ENCODE results near the gene IQCN. TPM values are rescaled to one million over a fixed set of nuclear protein-coding genes. Genes with fewer than 3 reads are reported as not detected.

IQCN gene
- total RNA-seq, 2 experiments from 2014 or later = 18.1 to 18.7 TPM

- ChIA-PET CTCF (interaction anchor here (1.9 kb wide), 1 partner anchor 55 kb away, joined by 5 read pairs; no protein-coding TSS in a partner anchor), POLR2A (interaction anchor here (0.6 to 1.4 kb wide), 8 partner anchors 20 to 99 kb away, joined by 3 to 6 read pairs (median 4); partner anchors contain the start of genes JUND, LSM4, MPV17L2 and PIK3R2)
- Mint-ChIP-seq H3K4me3 (peak overlapping the region; percentile 81), H3K4me1 (ENCODE audit: low read depth) (peaks cover 22% of the 10 kb centered on the region), H3K27me3 (peaks cover 69% of the 10 kb centered on the region), H3K27ac (no peak overlapping the region), H3K9me3 (no peaks in the 10 kb centered on the region), H3K36me3 (ENCODE audit: low read depth) (no peaks in the 10 kb centered on the region)
- TF ChIP-seq CTCF (IDR thresholded peaks at IDR 0.05) = no peak
- intact Hi-C loops (cut with DNase I, micrococcal nuclease) = no loop called here
- H3K27me3 ChIP-seq (ENCODE audit: control insufficient read depth in 1 of 2, insufficient read depth in 2 of 2, low read length in 2 of 2) = peaks cover 53 to 58% of the 10 kb centered on the region in 2 experiments
- no peak overlapping the region for H3K27ac ChIP-seq (ENCODE audit: low read depth in 1 of 2, low read length in 2 of 2)
- peaks cover 0 to 34% of the 10 kb centered on the region in 2 experiments for H3K9me3 ChIP-seq (ENCODE audit: control insufficient read depth in 1 of 2, insufficient read depth in 1 of 2, low read length in 2 of 2)
- ATAC-seq (ENCODE audit: poor library complexity) (peak; percentile 18), DNase-seq (peak in 3 of 14 experiments; percentile 18 to 55 (median 47))
- no peaks in the 10 kb centered on the region for H3K36me3 ChIP-seq (ENCODE audit: insufficient read depth, low read length)
- peak overlapping the region; percentile 40 for H3K4me3 ChIP-seq (ENCODE audit: low read length)
- H3K4me1 ChIP-seq (ENCODE audit: insufficient read depth, low read length) = peaks cover 29% of the 10 kb centered on the region
These were observed 50.3 kb downstream of the IQCN start for GRCh38 chr19:18223860-18224524.

GRCh38 chr19:18221815-18222725 is 52.2 kb downstream of the IQCN start:
- H3K36me3 Mint-ChIP-seq (ENCODE audit: low read depth) = no peaks in the 10 kb centered on the region
- H3K27ac ChIP-seq (ENCODE audit: low read depth in 1 of 2, low read length in 2 of 2) = no peak overlapping the region
- no peak overlapping the region for H3K4me3 ChIP-seq (ENCODE audit: low read length)
- H3K4me3 Mint-ChIP-seq = no peak overlapping the region
- intact Hi-C loops (cut with DNase I, micrococcal nuclease) = no loop called here
- peaks cover 39 to 44% of the 10 kb centered on the region in 2 experiments for H3K27me3 ChIP-seq (ENCODE audit: control insufficient read depth in 1 of 2, insufficient read depth in 2 of 2, low read length in 2 of 2)
- no peak for DNase-seq
- peaks cover 22% of the 10 kb centered on the region for H3K4me1 Mint-ChIP-seq (ENCODE audit: low read depth)
- peaks cover 57% of the 10 kb centered on the region for H3K27me3 Mint-ChIP-seq
- no peaks in the 10 kb centered on the region for H3K36me3 ChIP-seq (ENCODE audit: insufficient read depth, low read length)
- CTCF ChIA-PET = interaction anchor here (0.8 to 1.4 kb wide), 2 partner anchors 33 to 1268 kb away, joined by 3 to 4 read pairs; a partner anchor contains a TSS
- H3K4me1 ChIP-seq (ENCODE audit: insufficient read depth, low read length) = peaks cover 29% of the 10 kb centered on the region
- no peak for ATAC-seq (ENCODE audit: poor library complexity)
- H3K9me3 Mint-ChIP-seq = no peaks in the 10 kb centered on the region
- no peak for TF ChIP-seq CTCF (IDR thresholded peaks at IDR 0.05)
- H3K9me3 ChIP-seq (ENCODE audit: control insufficient read depth in 1 of 2, insufficient read depth in 1 of 2, low read length in 2 of 2) = peaks cover 0 to 34% of the 10 kb centered on the region in 2 experiments
- no peak overlapping the region for H3K27ac Mint-ChIP-seq
- POLR2A ChIA-PET = no interaction called here

- POLR2A ChIA-PET = interaction anchor here (0.5 kb wide), 1 partner anchor 59 kb away, joined by 4 read pairs; no protein-coding TSS in a partner anchor
- Mint-ChIP-seq H3K27ac (no peak overlapping the region), H3K9me3 (no peaks in the 10 kb centered on the region), H3K4me3 (no peak overlapping the region), H3K4me1 (ENCODE audit: low read depth) (peaks cover 21% of the 10 kb centered on the region), H3K27me3 (peaks cover 47% of the 10 kb centered on the region), H3K36me3 (ENCODE audit: low read depth) (no peaks in the 10 kb centered on the region)
- H3K36me3 ChIP-seq (ENCODE audit: insufficient read depth, low read length) = no peaks in the 10 kb centered on the region
- intact Hi-C loops (cut with DNase I, micrococcal nuclease) = no loop called here
- no peak for ATAC-seq (ENCODE audit: poor library complexity)
- peaks cover 25% of the 10 kb centered on the region for H3K4me1 ChIP-seq (ENCODE audit: insufficient read depth, low read length)
- H3K9me3 ChIP-seq (ENCODE audit: control insufficient read depth in 1 of 2, insufficient read depth in 1 of 2, low read length in 2 of 2) = peaks cover 0 to 30% of the 10 kb centered on the region in 2 experiments
- peak in 2 of 14 experiments; percentile 12 to 38 for DNase-seq
- peaks cover 29 to 31% of the 10 kb centered on the region in 2 experiments for H3K27me3 ChIP-seq (ENCODE audit: control insufficient read depth in 1 of 2, insufficient read depth in 2 of 2, low read length in 2 of 2)
- H3K27ac ChIP-seq (ENCODE audit: low read depth in 1 of 2, low read length in 2 of 2) = no peak overlapping the region
- CTCF ChIA-PET = interaction anchor here (1.4 to 1.7 kb wide), 2 partner anchors 34 to 168 kb away, joined by 3 to 6 read pairs; a partner anchor contains a TSS
- H3K4me3 ChIP-seq (ENCODE audit: low read length) = no peak overlapping the region
- no peak for TF ChIP-seq CTCF (IDR thresholded peaks at IDR 0.05)
These were observed 53.5 kb downstream of the IQCN start for GRCh38 chr19:18220632-18221275.

All from CD4-positive, alpha-beta T cell (primary cell).